GM12878 (cell line): Measurements from ENCODE around the gene ANAPC10. TPM values are rescaled to one million over a fixed set of nuclear protein-coding genes. Genes with fewer than 3 reads are reported as not detected.

ENCODE experiments used
- ATAC-seq: fragments of 200-7000 bp; cut with Tn5 transposase; 3 replicates; pipeline ENCODE4 v1.9.1; 2020; ENCODE audit warnings: mild to moderate bottlenecking, moderate library complexity
- BruUV-seq: library from RNA; stranded (reverse); fragments of 400-500 nt; replicated peaks from 2 replicates; lab custom pipeline; 2021; lab: Mats Ljungman, UMichigan
- CTCF ChIA-PET: fragments of 300-600 bp; sonication (Branson Sonifier 250); formaldehyde crosslinking; extraction: SDS; loops from one replicate; lab custom pipeline; 2021; ENCODE audit warnings: inconsistent platforms; lab: Yijun Ruan, JAX
- POLR2A ChIA-PET: fragments of 350-600 bp; formaldehyde crosslinking; extraction: SDS; loops from one replicate; lab custom pipeline; 2021; ENCODE audit warnings: inconsistent platforms; lab: Charles Lee
- RAD21 ChIA-PET: fragments of 300-600 bp; sonication (Branson Sonifier 250); formaldehyde crosslinking; loops from one replicate; lab custom pipeline; 2023; ENCODE audit warnings: antibody characterized with exemption; ENCODE audit not compliant: unreplicated experiment; lab: Charles Lee
- SMC1A ChIA-PET: fragments of 300-600 bp; sonication (Branson Sonifier 250); formaldehyde crosslinking; loops from one replicate; lab custom pipeline; 2023; ENCODE audit not compliant: unreplicated experiment, uncharacterized antibody; lab: Charles Lee
- DNase-seq: peaks from one replicate; pipeline ENCODE4 v3.0.0-alpha.2; 2011; ENCODE audit warnings: low read depth, low spot score
- FAIRE-seq: peaks from 3 replicates; lab custom pipeline; 2011; peaks lifted over from hg19 to GRCh38; lab: Jason Lieb, UNC
- H2AFZ ChIP-seq: 2 replicates; pipeline ENCODE4 v1.6.0; 2011; ENCODE audit warnings: low read depth, low read length, control low read depth; ENCODE audit not compliant: control insufficient read depth
- H3K27ac ChIP-seq: 2 replicates; pipeline ENCODE4 v1.5.1; 2011; ENCODE audit warnings: control low read depth; ENCODE audit not compliant: control insufficient read depth, insufficient read depth
- H3K27me3 ChIP-seq, 2 experiments: replicated peaks in 1 of 2; 2 replicates each; pipeline versions ENCODE4 v1.6.0 to v1.6.1; 2011; ENCODE audit warnings: low read length in 1 of 2; ENCODE audit not compliant: control insufficient read depth in 2 of 2, insufficient read depth in 2 of 2
- H3K36me3 ChIP-seq, 2 experiments: 2 replicates each; pipeline ENCODE4 v1.5.1; 2011; ENCODE audit warnings: low read length in 1 of 2; ENCODE audit not compliant: control insufficient read depth in 2 of 2, insufficient read depth in 2 of 2
- H3K4me1 ChIP-seq: 2 replicates; pipeline ENCODE4 v1.6.1; 2011; ENCODE audit warnings: mild to moderate bottlenecking, low read length, moderate library complexity, mixed read lengths; ENCODE audit not compliant: control insufficient read depth, insufficient read depth
- H3K4me2 ChIP-seq: 2 replicates; pipeline ENCODE4 v1.6.0; 2011; ENCODE audit warnings: control low read depth; ENCODE audit not compliant: control insufficient read depth, insufficient read depth
- H3K4me3 ChIP-seq: fragments of 200-600 bp; sonication (generic); 2 replicates; pipeline ENCODE4 v1.5.1; 2016
- H3K79me2 ChIP-seq: 2 replicates; pipeline ENCODE4 v1.6.0; 2011; ENCODE audit warnings: low read length; ENCODE audit not compliant: control insufficient read depth, insufficient read depth
- H3K9ac ChIP-seq: 2 replicates; pipeline ENCODE4 v1.8.0; 2011; ENCODE audit warnings: low read length, control low read depth, mixed read lengths; ENCODE audit not compliant: control insufficient read depth, insufficient read depth
- H3K9me3 ChIP-seq: replicated peaks from 3 replicates; pipeline ENCODE4 v1.5.1; 2011; ENCODE audit warnings: mild to moderate bottlenecking, low read length; ENCODE audit not compliant: control insufficient read depth, insufficient read depth
- H4K20me1 ChIP-seq: 2 replicates; pipeline ENCODE4 v1.6.0; 2011; ENCODE audit not compliant: control insufficient read depth, insufficient read depth
- DPF2 ChIP-seq: fragments of 450-650 bp; IDR thresholded peaks from 2 replicates; pipeline ENCODE4 v1.6.1; 2017; ENCODE audit warnings: mild to moderate bottlenecking
- MTA2 ChIP-seq: fragments of 450-650 bp; IDR thresholded peaks from 2 replicates; pipeline ENCODE4 v1.6.1; 2016; ENCODE audit warnings: low read depth, mild to moderate bottlenecking, moderate library complexity
- POLR2AphosphoS2 ChIP-seq: IDR thresholded peaks from 2 replicates; pipeline ENCODE4 v1.6.1; 2011; ENCODE audit warnings: low read depth, mild to moderate bottlenecking, low read length, improper control_type of control experiment, moderate library complexity
- RCOR1 ChIP-seq: conservative IDR thresholded peaks from 2 replicates; pipeline ENCODE4 v1.6.1; 2012; ENCODE audit warnings: low read depth, low read length, improper control_type of control experiment
- RELA ChIP-seq: fragments of 450-650 bp; IDR thresholded peaks from 2 replicates; pipeline ENCODE4 v1.8.0; 2014; ENCODE audit warnings: borderline replicate concordance; ENCODE audit not compliant: partially characterized antibody
- SIN3A ChIP-seq: IDR thresholded peaks from 2 replicates; pipeline ENCODE4 v1.6.1; 2012; ENCODE audit warnings: low read depth, low read length, improper control_type of control experiment
- SPI1 ChIP-seq: IDR thresholded peaks from 2 replicates; pipeline ENCODE4 v1.6.1; 2011; ENCODE audit warnings: low read depth, mild to moderate bottlenecking, low read length, moderate library complexity, borderline replicate concordance; ENCODE audit not compliant: insufficient read depth
- SREBF2 ChIP-seq: IDR thresholded peaks from 2 replicates; pipeline ENCODE4 v1.6.1; 2012; ENCODE audit warnings: mild to moderate bottlenecking, low read length
- TBL1XR1 ChIP-seq: IDR thresholded peaks from 2 replicates; pipeline ENCODE4 v1.6.1; 2012; ENCODE audit warnings: low read depth, low read length, improper control_type of control experiment
- ZZZ3 ChIP-seq: IDR thresholded peaks from 2 replicates; pipeline ENCODE4 v1.6.1; 2011; ENCODE audit warnings: low read depth; ENCODE audit not compliant: control insufficient read depth, insufficient read length
- WGBS: methylation state at CpG from one replicate; pipeline ENCODE4 v1.1.6; 2016; ENCODE audit warnings: low lambda C conversion rate; ENCODE audit not compliant: insufficient replicate concordance, insufficient coverage; ENCODE audit errors: missing lambda C conversion rate; 5-methylcytosine and 5-hydroxymethylcytosine counted together
- in situ Hi-C: fragments of 300-500 bp; cut with MboI; formaldehyde crosslinking; loops from 9 replicates; pipeline ENCODE4 v1.14.3; 2018; ENCODE audit warnings: mixed read lengths
- intact Hi-C: fragments of 100-400 bp; cut with micrococcal nuclease; formaldehyde crosslinking; loops from one replicate; pipeline ENCODE4 v1.14.2; 2022; ENCODE audit not compliant: unreplicated experiment
- polyA plus RNA-seq, 11 experiments: library from polyadenylated mRNA; depleted of rRNA in 4 of 11; unstranded in 6 of 11; stranded (reverse) in 5 of 11; fragments of >200 nt; fragmentation: Nextera tagmentation in 4 of 11; fragmentation: Illumina TruSeq in 1 of 11; extraction: Ambion mirVana in 4 of 11; extraction: Trizol in 1 of 11; gene quantifications; 1 replicate in 1 of 11; 2 replicates in 10 of 11; pipeline versions ENCODE4 v1.2.1 to v1.2.3, GENCODE V29; 2011 to 2016; ENCODE audit warnings: inconsistent platforms in 2 of 11, missing spikeins in 2 of 11, low read depth in 1 of 11
- total RNA-seq, 4 experiments: library from RNA; depleted of rRNA in 3 of 4; stranded (reverse); fragments of >200 nt in 3 of 4; fragmentation: Illumina TruSeq in 1 of 4; extraction: Trizol in 1 of 4; gene quantifications; 2 replicates each; pipeline versions ENCODE4 v1.2.1 to v1.2.3, GENCODE V29; 2013 to 2021
- TF ChIP-seq, protein P1 (sequence below): IDR thresholded peaks from 2 replicates; pipeline ENCODE4 v1.6.1; 2012; ENCODE audit warnings: improper control_type of control experiment, low read depth, low read length; ENCODE audit not compliant: insufficient replicate concordance
- TF ChIP-seq, protein P2 (sequence below): fragments of 450-650 bp; conservative IDR thresholded peaks from 2 replicates; pipeline ENCODE4 v1.6.1; 2017; ENCODE audit warnings: mild to moderate bottlenecking, moderate library complexity
- TF ChIP-seq, protein P3 (sequence below): fragments of 450-650 bp; IDR thresholded peaks from 2 replicates; pipeline ENCODE4 v1.6.1; 2017; ENCODE audit warnings: low read depth, mild to moderate bottlenecking, moderate library complexity
- TF ChIP-seq, protein P4 (sequence below): IDR thresholded peaks from 2 replicates; pipeline ENCODE4 v1.6.1; 2012; ENCODE audit warnings: low read depth, low read length, improper control_type of control experiment

ANAPC10 gene
- total and polyA plus RNA-seq, 10 of the 15 experiments (the other 5 are each of a cell fraction or from before 2014, with no cell fraction given), result 23.8 to 73.7 (median 48.5) TPM

DNA sequence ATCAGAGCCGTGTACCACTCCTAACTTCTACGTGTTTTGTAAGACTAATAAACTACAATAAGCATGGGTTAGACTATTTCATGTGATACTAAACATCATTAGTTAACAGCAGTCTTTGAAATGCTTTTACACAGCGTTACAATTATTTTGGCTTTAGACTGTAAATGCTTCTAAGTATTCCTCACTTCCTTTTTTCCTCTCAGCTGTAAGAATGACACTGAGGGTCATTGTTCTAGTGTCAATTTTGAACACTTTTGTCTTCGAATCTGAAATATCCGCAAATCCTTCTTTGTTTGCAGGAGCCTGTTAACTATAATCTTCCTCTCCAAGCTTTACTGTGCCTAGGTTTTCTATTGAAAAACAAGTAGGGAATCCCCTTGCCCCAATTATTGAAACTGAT lies 1.7 kb upstream of the ANAPC10 start:
- peak overlapping the region; percentile 86 for H3K27ac ChIP-seq
- H3K27me3 ChIP-seq, result no peaks in the 10 kb centered on the region
- H2AFZ ChIP-seq, result no peak overlapping the region
- H3K4me2 ChIP-seq, result peak overlapping the region; percentile 9
- H4K20me1 ChIP-seq, result no peaks in the 10 kb centered on the region
- CTCF ChIA-PET, result interaction anchor here (1.2 to 6.6 kb wide), 4 partner anchors 15 to 81 kb away, joined by 3 to 30 read pairs (median 10); no protein-coding TSS in a partner anchor
- H3K4me3 ChIP-seq, result peak overlapping the region; percentile 94
- SMC1A ChIA-PET, result interaction anchor here (0.6 to 4.9 kb wide), 15 partner anchors 12 to 524 kb away, joined by 3 to 34 read pairs (median 4); no protein-coding TSS in a partner anchor
- no TSS peak for BruUV-seq
- H3K79me2 ChIP-seq, result peaks cover 93% of the 10 kb centered on the region
- intact Hi-C loops, result loop anchor here (5.0 kb wide), 1 partner anchor 518 kb away; the partner anchor contains the start of gene MMAA
- peak overlapping the region; percentile 92 for H3K9ac ChIP-seq
- H3K36me3 ChIP-seq, result peaks cover 0 to 2% of the 10 kb centered on the region in 2 experiments; a peak in 1 of 4 replicates
- RAD21 ChIA-PET, result interaction anchor here (0.6 to 4.4 kb wide), 9 partner anchors 12 to 128 kb away, joined by 3 to 30 read pairs (median 3); no protein-coding TSS in a partner anchor
- peaks cover 10% of the 10 kb centered on the region for H3K4me1 ChIP-seq
- POLR2A ChIA-PET, result interaction anchor here (0.6 to 2.7 kb wide), 5 partner anchors 33 to 1193 kb away, joined by 3 to 25 read pairs (median 4); no protein-coding TSS in a partner anchor
- DNase-seq, result no peak
- peak; percentile 89 for TF ChIP-seq SPI1
- TF ChIP-seq DPF2, result 0 out of 2 replicates have a peak, but pooled peaks have one; percentile 13
- TF ChIP-seq, protein P1, sequence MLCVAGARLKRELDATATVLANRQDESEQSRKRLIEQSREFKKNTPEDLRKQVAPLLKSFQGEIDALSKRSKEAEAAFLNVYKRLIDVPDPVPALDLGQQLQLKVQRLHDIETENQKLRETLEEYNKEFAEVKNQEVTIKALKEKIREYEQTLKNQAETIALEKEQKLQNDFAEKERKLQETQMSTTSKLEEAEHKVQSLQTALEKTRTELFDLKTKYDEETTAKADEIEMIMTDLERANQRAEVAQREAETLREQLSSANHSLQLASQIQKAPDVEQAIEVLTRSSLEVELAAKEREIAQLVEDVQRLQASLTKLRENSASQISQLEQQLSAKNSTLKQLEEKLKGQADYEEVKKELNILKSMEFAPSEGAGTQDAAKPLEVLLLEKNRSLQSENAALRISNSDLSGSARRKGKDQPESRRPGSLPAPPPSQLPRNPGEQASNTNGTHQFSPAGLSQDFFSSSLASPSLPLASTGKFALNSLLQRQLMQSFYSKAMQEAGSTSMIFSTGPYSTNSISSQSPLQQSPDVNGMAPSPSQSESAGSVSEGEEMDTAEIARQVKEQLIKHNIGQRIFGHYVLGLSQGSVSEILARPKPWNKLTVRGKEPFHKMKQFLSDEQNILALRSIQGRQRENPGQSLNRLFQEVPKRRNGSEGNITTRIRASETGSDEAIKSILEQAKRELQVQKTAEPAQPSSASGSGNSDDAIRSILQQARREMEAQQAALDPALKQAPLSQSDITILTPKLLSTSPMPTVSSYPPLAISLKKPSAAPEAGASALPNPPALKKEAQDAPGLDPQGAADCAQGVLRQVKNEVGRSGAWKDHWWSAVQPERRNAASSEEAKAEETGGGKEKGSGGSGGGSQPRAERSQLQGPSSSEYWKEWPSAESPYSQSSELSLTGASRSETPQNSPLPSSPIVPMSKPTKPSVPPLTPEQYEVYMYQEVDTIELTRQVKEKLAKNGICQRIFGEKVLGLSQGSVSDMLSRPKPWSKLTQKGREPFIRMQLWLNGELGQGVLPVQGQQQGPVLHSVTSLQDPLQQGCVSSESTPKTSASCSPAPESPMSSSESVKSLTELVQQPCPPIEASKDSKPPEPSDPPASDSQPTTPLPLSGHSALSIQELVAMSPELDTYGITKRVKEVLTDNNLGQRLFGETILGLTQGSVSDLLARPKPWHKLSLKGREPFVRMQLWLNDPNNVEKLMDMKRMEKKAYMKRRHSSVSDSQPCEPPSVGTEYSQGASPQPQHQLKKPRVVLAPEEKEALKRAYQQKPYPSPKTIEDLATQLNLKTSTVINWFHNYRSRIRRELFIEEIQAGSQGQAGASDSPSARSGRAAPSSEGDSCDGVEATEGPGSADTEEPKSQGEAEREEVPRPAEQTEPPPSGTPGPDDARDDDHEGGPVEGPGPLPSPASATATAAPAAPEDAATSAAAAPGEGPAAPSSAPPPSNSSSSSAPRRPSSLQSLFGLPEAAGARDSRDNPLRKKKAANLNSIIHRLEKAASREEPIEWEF, result peak; percentile 63
- TF ChIP-seq, protein P2, sequence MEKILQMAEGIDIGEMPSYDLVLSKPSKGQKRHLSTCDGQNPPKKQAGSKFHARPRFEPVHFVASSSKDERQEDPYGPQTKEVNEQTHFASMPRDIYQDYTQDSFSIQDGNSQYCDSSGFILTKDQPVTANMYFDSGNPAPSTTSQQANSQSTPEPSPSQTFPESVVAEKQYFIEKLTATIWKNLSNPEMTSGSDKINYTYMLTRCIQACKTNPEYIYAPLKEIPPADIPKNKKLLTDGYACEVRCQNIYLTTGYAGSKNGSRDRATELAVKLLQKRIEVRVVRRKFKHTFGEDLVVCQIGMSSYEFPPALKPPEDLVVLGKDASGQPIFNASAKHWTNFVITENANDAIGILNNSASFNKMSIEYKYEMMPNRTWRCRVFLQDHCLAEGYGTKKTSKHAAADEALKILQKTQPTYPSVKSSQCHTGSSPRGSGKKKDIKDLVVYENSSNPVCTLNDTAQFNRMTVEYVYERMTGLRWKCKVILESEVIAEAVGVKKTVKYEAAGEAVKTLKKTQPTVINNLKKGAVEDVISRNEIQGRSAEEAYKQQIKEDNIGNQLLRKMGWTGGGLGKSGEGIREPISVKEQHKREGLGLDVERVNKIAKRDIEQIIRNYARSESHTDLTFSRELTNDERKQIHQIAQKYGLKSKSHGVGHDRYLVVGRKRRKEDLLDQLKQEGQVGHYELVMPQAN, result 0 out of 2 replicates have a peak, but pooled peaks have one; percentile 25
- no peak for TF ChIP-seq RELA
- no peak for TF ChIP-seq TBL1XR1
- TF ChIP-seq, protein P3, sequence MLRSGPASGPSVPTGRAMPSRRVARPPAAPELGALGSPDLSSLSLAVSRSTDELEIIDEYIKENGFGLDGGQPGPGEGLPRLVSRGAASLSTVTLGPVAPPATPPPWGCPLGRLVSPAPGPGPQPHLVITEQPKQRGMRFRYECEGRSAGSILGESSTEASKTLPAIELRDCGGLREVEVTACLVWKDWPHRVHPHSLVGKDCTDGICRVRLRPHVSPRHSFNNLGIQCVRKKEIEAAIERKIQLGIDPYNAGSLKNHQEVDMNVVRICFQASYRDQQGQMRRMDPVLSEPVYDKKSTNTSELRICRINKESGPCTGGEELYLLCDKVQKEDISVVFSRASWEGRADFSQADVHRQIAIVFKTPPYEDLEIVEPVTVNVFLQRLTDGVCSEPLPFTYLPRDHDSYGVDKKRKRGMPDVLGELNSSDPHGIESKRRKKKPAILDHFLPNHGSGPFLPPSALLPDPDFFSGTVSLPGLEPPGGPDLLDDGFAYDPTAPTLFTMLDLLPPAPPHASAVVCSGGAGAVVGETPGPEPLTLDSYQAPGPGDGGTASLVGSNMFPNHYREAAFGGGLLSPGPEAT, result 0 out of 2 replicates have a peak, but pooled peaks have one; percentile 33
- TF ChIP-seq SIN3A, result 0 out of 2 replicates have a peak, but pooled peaks have one; percentile 50
- TF ChIP-seq MTA2, result peak; percentile 58
- TF ChIP-seq POLR2AphosphoS2, result no peak
- TF ChIP-seq SREBF2, result no peak
- no peak for TF ChIP-seq RCOR1
- TF ChIP-seq, protein P4, sequence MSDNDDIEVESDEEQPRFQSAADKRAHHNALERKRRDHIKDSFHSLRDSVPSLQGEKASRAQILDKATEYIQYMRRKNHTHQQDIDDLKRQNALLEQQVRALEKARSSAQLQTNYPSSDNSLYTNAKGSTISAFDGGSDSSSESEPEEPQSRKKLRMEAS, result peak; percentile 7; the same call in 1 of the 2 replicates
- TF ChIP-seq ZZZ3, result no peak
- TF ChIP-seq, all 136 proteins: peak for 8
- no peaks in the 10 kb centered on the region for H3K9me3 ChIP-seq
- WGBS, result 0% methylated on average over 5 of the region's 5 CpGs
- no peak for FAIRE-seq
- ATAC-seq, result peak; percentile 12
- in situ Hi-C loops, result loop anchor here (25.0 kb wide), 1 partner anchor 1562 kb away; no protein-coding TSS in a partner anchor
